K562 (cell line): ENCODE data around the gene AP1AR. TPM values are rescaled to one million over a fixed set of nuclear protein-coding genes. Genes with fewer than 3 reads are reported as not detected.
A peak's percentile ranks its signal among the peaks of the same experiment; 100 is the strongest.

Experiments
- HOXB6 ChIP-seq: fragments of 250-450 bp; sonication (Bioruptor Pico); IDR thresholded peaks from 2 replicates; pipeline ENCODE4 v1.5.1; 2022; ENCODE audit warnings: mild to moderate bottlenecking, borderline replicate concordance
- IFI16 ChIP-seq: fragments of 250-450 bp; sonication (Bioruptor Pico); IDR thresholded peaks from 2 replicates; pipeline ENCODE4 v2.1.2; 2022; ENCODE audit warnings: mild to moderate bottlenecking, inconsistent platforms
- L3MBTL2 ChIP-seq: fragments of 450-650 bp; IDR thresholded peaks from 2 replicates; pipeline ENCODE4 v1.6.1; 2016; ENCODE audit warnings: mild to moderate bottlenecking, moderate library complexity
- LEF1 ChIP-seq: fragments of 450-650 bp; IDR thresholded peaks from 2 replicates; pipeline ENCODE4 v1.6.1; 2016; ENCODE audit warnings: mild to moderate bottlenecking
- MGA ChIP-seq: fragments of 450-650 bp; IDR thresholded peaks from 2 replicates; pipeline ENCODE4 v1.6.1; 2016; ENCODE audit warnings: mild to moderate bottlenecking, moderate library complexity
- MITF ChIP-seq: IDR thresholded peaks from 2 replicates; pipeline ENCODE4 v1.6.1; 2014; ENCODE audit warnings: antibody characterized with exemption
- MLLT1 ChIP-seq, 2 experiments: fragments of 450-650 bp; IDR thresholded peaks; 2 replicates each; pipeline ENCODE4 v1.6.1; 2016
- RBFOX2 ChIP-seq: fragments of 200-400 bp; formaldehyde crosslinking; IDR thresholded peaks from 2 replicates; pipeline ENCODE4 v1.6.1; 2017; ENCODE audit warnings: low read depth, mild to moderate bottlenecking, low read length, moderate library complexity
- TEAD4 ChIP-seq, 2 experiments: sonication (generic) in 1 of 2; formaldehyde crosslinking in 1 of 2; IDR thresholded peaks; 2 replicates each; pipeline versions ENCODE4 v1.6.1 to v1.8.0; 2012 to 2022; ENCODE audit warnings: borderline replicate concordance in 1 of 2, inconsistent platforms in 1 of 2, low read length in 1 of 2, mild to moderate bottlenecking in 1 of 2, missing genetic modification reagents in 1 of 2
- U2AF1 ChIP-seq: fragments of 200-400 bp; formaldehyde crosslinking; optimal IDR thresholded peaks from 2 replicates; pipeline ENCODE3; 2017; ENCODE audit warnings: mild to moderate bottlenecking, low read depth, low read length, moderate library complexity
- ZBTB7A ChIP-seq: IDR thresholded peaks from 2 replicates; pipeline ENCODE4 v1.6.1; 2011; ENCODE audit warnings: low read depth, mild to moderate bottlenecking, low read length, moderate library complexity, borderline replicate concordance; ENCODE audit not compliant: control insufficient read depth
- polyA plus RNA-seq, 8 experiments: library from polyadenylated mRNA; depleted of rRNA in 4 of 8; stranded (reverse) in 5 of 8; unstranded in 3 of 8; fragments of >200 nt; fragmentation: Nextera tagmentation in 2 of 8; fragmentation: Illumina TruSeq in 1 of 8; extraction: Ambion mirVana in 2 of 8; extraction: Trizol in 1 of 8; gene quantifications; 2 replicates each; pipeline versions ENCODE4 v1.2.1 to v1.2.3, GENCODE V29; 2011 to 2014; ENCODE audit warnings: inconsistent platforms in 1 of 8, missing spikeins in 1 of 8
- total RNA-seq, 7 experiments: library from RNA; depleted of rRNA in 6 of 7; stranded (reverse); fragments of >200 nt in 6 of 7; fragmentation: Illumina TruSeq in 2 of 7; extraction: Trizol in 2 of 7; gene quantifications; 2 replicates each; pipeline versions ENCODE4 v1.2.1 to v1.2.3, GENCODE V29; 2011 to 2021; ENCODE audit warnings: low replicate concordance in 1 of 7

AP1AR gene
- total and polyA plus RNA-seq, 9 of the 15 experiments (the other 6 are each of a cell fraction or from before 2014, with no cell fraction given) = 2.6 to 20.7 (median 12.2) TPM

- TF ChIP-seq MLLT1 (IDR thresholded peaks at IDR 0.05) (0 out of 4 replicates have a peak, but pooled peaks have one; percentile 27 to 33), TEAD4 (IDR thresholded peaks at IDR 0.05; ENCODE audit: low read length) (no peak), TEAD4 (CRISPR knock-in tag; IDR thresholded peaks at IDR 0.05; ENCODE audit: borderline replicate concordance) (no peak), MGA (peak; percentile 86), U2AF1 (peak; percentile 75), LEF1 (0 out of 2 replicates have a peak, but pooled peaks have one; percentile 26), HOXB6 (CRISPR knock-in tag) (no peak), MITF (peak; percentile 10; the same call in 1 of the 2 replicates), RBFOX2 (peak; percentile 97), L3MBTL2 (peak; percentile 82), ZBTB7A (peak; percentile 53; the same call in 1 of the 2 replicates), IFI16 (no peak)
Measured at GRCh38 chr4:112231779-112232713, at the start of gene AP1AR (continued).
